Sigmoid colon (tissue), 7 donors: ENCODE measurements around the gene AKAP12. TPM values are rescaled to one million over a fixed set of nuclear protein-coding genes. Genes with fewer than 3 reads are reported as not detected.

Experiments
- DNase-seq: peaks from one replicate; pipeline ENCODE4 v3.0.0-alpha.2; 2019
- H3K27ac ChIP-seq, 4 donors: fragments of 200-600 bp; sonication (generic); one replicate each; pipeline ENCODE4 v1.5.1; 2016 to 2019; ENCODE audit warnings: mild to moderate bottlenecking in 1 of 4
- H3K27me3 ChIP-seq, 3 donors: fragments of 200-600 bp; sonication (generic); one replicate each; pipeline ENCODE4 v1.5.1; 2019; ENCODE audit warnings: mild to moderate bottlenecking in 1 of 3
- H3K36me3 ChIP-seq, 4 donors: fragments of 200-600 bp; sonication (generic); one replicate each; pipeline ENCODE4 v1.5.1; 2016 to 2019
- H3K4me1 ChIP-seq, 4 donors: fragments of 200-600 bp; sonication (generic); one replicate each; pipeline ENCODE4 v1.5.1; 2017 to 2019
- H3K4me3 ChIP-seq, 4 donors: fragments of 200-600 bp; sonication (generic); one replicate each; pipeline ENCODE4 v1.5.1; 2017 to 2019; ENCODE audit warnings: mild to moderate bottlenecking in 2 of 4, moderate library complexity in 1 of 4
- H3K9me3 ChIP-seq, 4 donors: fragments of 200-600 bp in 3 of 4; sonication (generic) in 3 of 4; one replicate each; pipeline versions ENCODE4 v1.5.1 to v1.6.1; 2013 to 2019
- CTCF ChIP-seq, 4 experiments: fragments of 450-650 bp in 3 of 4; fragments of 200-600 bp in 1 of 4; IDR thresholded peaks; one replicate each; pipeline ENCODE4 v1.5.1; 2016 to 2019; ENCODE audit warnings: antibody characterized with exemption in 4 of 4, mild to moderate bottlenecking in 3 of 4, moderate library complexity in 2 of 4
- EP300 ChIP-seq, 4 donors: sonication (generic); formaldehyde crosslinking; IDR thresholded peaks; one replicate each; pipeline ENCODE4 v1.6.1; 2017; ENCODE audit warnings: antibody characterized with exemption in 4 of 4
- POLR2A ChIP-seq, 2 donors: fragments of 450-650 bp; IDR thresholded peaks; one replicate each; pipeline ENCODE4 v1.6.1; 2016; ENCODE audit warnings: antibody characterized with exemption in 2 of 2, mild to moderate bottlenecking in 2 of 2, moderate library complexity in 2 of 2
- POLR2AphosphoS5 ChIP-seq, 4 donors: sonication (generic); formaldehyde crosslinking; IDR thresholded peaks; one replicate each; pipeline ENCODE4 v1.6.1; 2017; ENCODE audit warnings: antibody characterized with exemption in 4 of 4
- WGBS, 2 donors: extraction: QIAGEN DNeasy Blood & Tissue Kit; methylation state at CpG; one replicate each; pipeline ENCODE4 v1.1.7; 2013; 5-methylcytosine and 5-hydroxymethylcytosine counted together
- intact Hi-C: fragments of 100-400 bp; cut with DNase I; formaldehyde crosslinking; loops from one replicate; pipeline ENCODE4 v1.15.1; 2023
- polyA plus RNA-seq, 3 donors: library from polyadenylated mRNA; stranded (reverse); fragments of 200-250 nt; gene quantifications; one replicate each; pipeline ENCODE4 v1.2.3, GENCODE V29; 2013
- total RNA-seq, 4 donors: library from RNA; depleted of rRNA; stranded (reverse); fragments of >200 nt; gene quantifications; one replicate each; pipeline ENCODE4 v1.1.0, GENCODE V29; 2016
- donor health status: healthy with polysubstance abuse.
- donor health status: Bipolar disorder and iron deficiency.
- donor health status: healthy.

AKAP12 gene
- total and polyA plus RNA-seq, 7 donors, result 1.2 to 244 (median 133) TPM

- no peaks in the 10 kb centered on the region for H3K9me3 ChIP-seq
- peaks cover 0 to 52% (median 38%) of the 10 kb centered on the region in 4 donors for H3K4me1 ChIP-seq
- H3K27me3 ChIP-seq, result no peaks in the 10 kb centered on the region
- DNase-seq, result no peak
- H3K36me3 ChIP-seq, result no peaks in the 10 kb centered on the region
- no peak overlapping the region for H3K4me3 ChIP-seq
- intact Hi-C loops, result no loop called here
- H3K27ac ChIP-seq, result peak overlapping the region in 2 of 4 donors; percentile 86 to 93
- 61 to 77% methylated on average over 4 of the region's 4 CpGs for WGBS, 2 donors
- TF ChIP-seq POLR2A (IDR thresholded peaks at IDR 0.05), result no peak
- TF ChIP-seq CTCF (IDR thresholded peaks at IDR 0.05), result no peak
- TF ChIP-seq EP300 (IDR thresholded peaks at IDR 0.05), result no peak
- no peak for TF ChIP-seq POLR2AphosphoS5 (IDR thresholded peaks at IDR 0.05)
Observed at GRCh38 chr6:151327101-151327500, 87.3 kb downstream of the AKAP12 start.

- peak overlapping the region in 3 of 4 donors; percentile 7 to 93 (median 54) for H3K27ac ChIP-seq
- H3K4me1 ChIP-seq, result peaks cover 0 to 36% (median 20%) of the 10 kb centered on the region in 4 donors
- no peaks in the 10 kb centered on the region for H3K27me3 ChIP-seq
- DNase-seq, result no peak
- WGBS, 2 donors, result 64 to 77% methylated on average over 6 of the region's 6 CpGs
- intact Hi-C loops, result no loop called here
- H3K9me3 ChIP-seq, result no peaks in the 10 kb centered on the region
- no peak overlapping the region for H3K4me3 ChIP-seq
- no peaks in the 10 kb centered on the region for H3K36me3 ChIP-seq
- TF ChIP-seq POLR2AphosphoS5 (IDR thresholded peaks at IDR 0.05), result peak in 1 of 4 donors; percentile 8
- TF ChIP-seq CTCF (IDR thresholded peaks at IDR 0.05), result no peak
- no peak for TF ChIP-seq POLR2A (IDR thresholded peaks at IDR 0.05)
- TF ChIP-seq EP300 (IDR thresholded peaks at IDR 0.05), result no peak
Observed at GRCh38 chr6:151330130-151330696, 90.4 kb downstream of the AKAP12 start.

- H3K27me3 ChIP-seq, result no peaks in the 10 kb centered on the region
- TF ChIP-seq EP300 (IDR thresholded peaks at IDR 0.05) (no peak), CTCF (IDR thresholded peaks at IDR 0.05) (no peak), POLR2AphosphoS5 (IDR thresholded peaks at IDR 0.05) (no peak), POLR2A (IDR thresholded peaks at IDR 0.05) (no peak)
Observed at GRCh38 chr6:151335930-151336329, 96.2 kb downstream of the AKAP12 start.

GRCh38 chr6:151338651-151339200 lies 99.0 kb downstream of the AKAP12 start:
- Histone ChIP-seq H3K9me3 (no peaks in the 10 kb centered on the region), H3K4me1 (peaks cover 0 to 34% (median 16%) of the 10 kb centered on the region in 4 donors), H3K36me3 (peaks cover 0 to 10% (median 3%) of the 10 kb centered on the region in 4 donors), H3K27ac (peak overlapping the region in 2 of 4 donors; percentile 37 to 44), H3K4me3 (no peak overlapping the region), H3K27me3 (no peaks in the 10 kb centered on the region)
- intact Hi-C loops, result no loop called here
- TF ChIP-seq CTCF (IDR thresholded peaks at IDR 0.05) (no peak), POLR2A (IDR thresholded peaks at IDR 0.05) (no peak), POLR2AphosphoS5 (IDR thresholded peaks at IDR 0.05) (peak in 2 of 4 donors; percentile 5 to 13), EP300 (IDR thresholded peaks at IDR 0.05) (no peak)
- DNase-seq, result no peak
- 85 to 89% methylated on average over 11 of the region's 11 CpGs for WGBS, 2 donors

More at GRCh38 chr6:151335930-151336329, 96.2 kb downstream of the AKAP12 start:
- no peaks in the 10 kb centered on the region for H3K9me3 ChIP-seq
- no peak overlapping the region for H3K4me3 ChIP-seq
- peaks cover 0 to 25% (median 11%) of the 10 kb centered on the region in 4 donors for H3K4me1 ChIP-seq
- no peak for DNase-seq
- H3K27ac ChIP-seq, result no peak overlapping the region
- intact Hi-C loops, result loop anchor here (1.0 kb wide), 1 partner anchor 444 kb away; no protein-coding TSS in a partner anchor
- H3K36me3 ChIP-seq, result no peaks in the 10 kb centered on the region
